NCI-H524 (cell line): ENCODE results near the gene PLEKHM3.
"Not testable (repeated sequence)": the region's sequence is repeated elsewhere in the genome, so short reads cannot be mapped to it uniquely, and the experiment has no call there.

Experiments used
- DNase-seq, 2 experiments: peaks; one replicate each; lab custom pipeline; 2025; lab: John Stamatoyannopoulos, UW

The PLEKHM3 gene

GRCh38 chr2:208037564-208038487 is 12.5 kb upstream of the PLEKHM3 start:
- DNase-seq = no peak

- no peak for DNase-seq
Measured at GRCh38 chr2:208036357-208036756, 11.0 kb upstream of the PLEKHM3 start.

DNA sequence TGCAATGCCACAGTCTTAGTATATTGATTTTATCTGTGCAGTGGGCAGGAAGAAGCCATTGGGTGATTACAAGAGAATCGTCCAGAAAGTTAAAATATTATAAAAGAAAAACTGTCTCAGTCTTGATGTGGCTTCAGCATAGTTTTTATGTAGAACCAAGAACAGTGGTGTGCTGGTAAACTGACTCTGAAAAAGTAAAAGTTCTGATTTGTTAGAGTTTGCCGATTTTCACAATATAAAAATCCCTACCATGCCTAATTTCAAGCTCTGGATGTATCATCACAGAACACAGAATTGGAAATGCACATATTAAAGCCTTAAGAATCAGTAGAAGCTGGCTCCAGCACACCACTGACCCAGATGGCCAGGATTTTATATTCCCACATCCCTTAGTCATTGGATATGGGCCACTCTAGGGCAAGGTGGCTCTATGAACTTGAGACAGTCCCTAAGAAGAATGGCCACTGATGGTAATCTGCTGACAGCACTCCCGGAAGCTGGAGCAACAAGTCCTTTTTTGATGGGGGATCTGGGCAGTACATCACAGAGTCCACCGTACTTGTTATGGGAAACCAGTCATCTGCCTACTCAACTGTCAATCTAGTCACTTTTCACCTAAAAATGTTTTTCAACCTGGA is 9.3 kb upstream of the PLEKHM3 start:
- no peak for DNase-seq

GRCh38 chr2:208033701-208034502 is 8.6 kb upstream of the PLEKHM3 start:
- peak in 1 of 2 experiments; percentile 44 for DNase-seq

DNA sequence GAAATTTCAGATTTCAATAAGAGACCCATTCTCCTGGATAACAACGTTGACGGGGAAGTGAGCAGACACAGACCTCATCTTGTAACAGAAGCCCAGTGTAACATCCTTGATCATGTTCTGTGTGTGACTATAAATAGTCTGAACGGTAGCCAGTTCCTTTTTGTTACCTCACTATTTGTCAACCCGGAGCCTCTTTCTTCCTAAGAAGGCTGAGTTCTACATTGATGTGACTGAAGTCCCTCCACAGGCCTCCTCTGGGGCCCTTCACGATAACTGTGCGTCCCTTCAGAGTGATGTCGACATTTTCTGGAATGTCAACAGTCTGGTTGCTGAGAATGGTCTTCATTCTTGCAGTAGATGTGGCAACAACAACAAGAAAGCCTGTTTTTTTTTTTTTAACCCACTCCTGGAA is 6.3 kb upstream of the PLEKHM3 start:
- DNase-seq = no peak

DNA sequence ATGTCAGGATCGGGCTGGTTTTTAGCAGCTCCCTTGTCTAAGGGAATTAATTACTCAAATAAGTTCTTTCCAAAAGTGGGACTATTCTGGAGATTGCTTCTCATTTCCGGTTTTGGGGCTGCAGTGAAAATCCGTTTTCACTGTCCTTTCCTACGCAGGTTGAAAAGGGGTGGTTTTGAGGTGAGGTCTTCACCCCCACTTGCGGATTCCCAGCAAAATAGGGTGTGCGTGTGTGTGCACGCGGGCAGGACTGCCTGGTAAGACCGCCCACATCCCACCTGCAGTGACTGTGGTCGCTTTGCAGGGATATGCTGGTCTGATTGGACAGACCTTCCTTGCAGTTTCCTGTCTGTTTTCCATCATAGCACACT is 472 bp upstream of the PLEKHM3 start:
- DNase-seq = no peak

GRCh38 chr2:208024091-208024490 is 1.2 kb downstream of the PLEKHM3 start:
- DNase-seq = no peak

GRCh38 chr2:208020253-208020652 is 5.1 kb downstream of the PLEKHM3 start:
- no peak for DNase-seq

GRCh38 chr2:208018124-208018712 is 7.1 kb downstream of the PLEKHM3 start:
- DNase-seq = not testable (repeated sequence)

GRCh38 chr2:208017721-208018120 is 7.6 kb downstream of the PLEKHM3 start:
- DNase-seq = no peak

- no peak for DNase-seq
Measured at GRCh38 chr2:208015475-208015874, 9.9 kb downstream of the PLEKHM3 start.

DNA sequence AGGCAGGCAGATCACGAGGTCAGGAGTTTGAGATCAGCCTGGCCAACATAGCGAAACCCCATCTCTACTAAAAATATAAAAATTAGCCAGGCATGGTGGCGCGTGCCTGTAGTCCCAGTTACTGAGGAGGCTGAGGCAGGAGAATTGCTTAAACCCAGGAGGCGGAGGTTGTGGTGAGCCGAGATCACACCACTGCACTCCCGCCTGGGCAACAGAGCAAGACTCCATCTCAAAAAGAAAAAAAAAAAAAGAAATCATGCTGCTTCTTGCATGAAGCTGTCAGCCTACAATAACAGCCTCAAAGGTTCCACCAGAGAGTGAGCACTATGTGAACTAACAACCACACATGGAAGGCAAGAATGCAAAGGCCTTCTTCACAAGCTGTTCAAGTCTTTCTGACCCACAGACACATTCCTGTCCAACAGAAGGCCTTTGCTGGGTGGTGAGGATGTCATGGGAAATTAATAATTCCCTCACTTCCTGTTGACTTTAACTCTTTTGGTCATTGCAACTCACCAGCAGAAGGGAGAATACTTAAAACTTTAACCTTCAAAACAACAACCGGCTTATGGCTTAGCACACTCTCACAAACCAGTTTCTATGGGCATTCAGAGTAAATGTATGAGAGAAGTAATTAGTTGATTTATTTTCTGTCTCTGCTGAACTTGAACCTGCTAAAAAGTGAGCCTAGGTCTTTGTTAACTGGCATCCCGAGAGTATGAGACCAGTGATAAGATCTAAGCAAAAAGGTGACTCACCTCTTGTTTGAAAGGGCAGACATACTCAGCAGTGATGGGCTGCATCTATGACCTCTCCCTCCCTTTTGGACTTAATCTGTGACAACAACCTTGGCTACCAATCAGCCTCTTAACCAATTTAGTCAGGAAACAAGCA is 11.8 kb downstream of the PLEKHM3 start:
- no peak for DNase-seq

DNA sequence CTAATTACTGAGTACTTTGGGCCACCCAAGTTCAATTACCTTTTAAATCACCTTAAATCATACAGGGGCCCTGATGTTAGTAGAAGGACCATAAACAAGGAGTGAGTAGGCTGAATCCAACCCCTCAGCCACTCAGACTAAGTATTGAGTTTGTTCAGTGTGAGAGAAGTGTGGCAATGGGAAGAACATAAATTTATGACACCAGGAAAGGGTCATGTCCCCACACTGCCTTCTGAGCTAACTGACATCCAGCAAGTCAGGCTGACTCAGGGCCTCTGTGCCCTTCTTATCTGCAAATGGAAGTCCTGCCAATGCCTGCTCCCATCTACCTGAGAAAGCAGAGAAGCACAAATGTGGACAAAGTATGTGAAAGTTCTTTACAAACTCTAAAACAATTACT is 12.9 kb downstream of the PLEKHM3 start:
- DNase-seq = no peak

DNA sequence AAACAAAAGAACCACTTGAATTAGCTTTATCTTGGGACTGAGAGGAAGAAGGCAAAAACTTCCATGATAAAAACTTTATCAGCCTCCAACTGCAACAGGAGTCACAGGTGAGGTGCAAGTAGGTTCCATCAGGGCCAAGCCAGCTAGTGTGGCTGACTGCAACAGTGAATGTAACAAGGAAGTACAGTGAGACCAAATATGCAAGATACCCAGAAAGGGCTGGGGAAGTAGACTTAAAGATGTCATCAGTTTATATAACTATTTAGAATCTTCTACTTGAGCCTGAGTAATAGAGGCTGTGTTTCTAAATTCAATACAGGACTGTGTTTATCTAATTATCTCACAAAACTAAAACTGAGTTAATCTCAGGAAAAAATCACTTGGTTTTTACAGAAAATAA is 14.8 kb downstream of the PLEKHM3 start:
- DNase-seq = no peak

GRCh38 chr2:208006833-208007232 is 18.5 kb downstream of the PLEKHM3 start:
- no peak for DNase-seq

DNA sequence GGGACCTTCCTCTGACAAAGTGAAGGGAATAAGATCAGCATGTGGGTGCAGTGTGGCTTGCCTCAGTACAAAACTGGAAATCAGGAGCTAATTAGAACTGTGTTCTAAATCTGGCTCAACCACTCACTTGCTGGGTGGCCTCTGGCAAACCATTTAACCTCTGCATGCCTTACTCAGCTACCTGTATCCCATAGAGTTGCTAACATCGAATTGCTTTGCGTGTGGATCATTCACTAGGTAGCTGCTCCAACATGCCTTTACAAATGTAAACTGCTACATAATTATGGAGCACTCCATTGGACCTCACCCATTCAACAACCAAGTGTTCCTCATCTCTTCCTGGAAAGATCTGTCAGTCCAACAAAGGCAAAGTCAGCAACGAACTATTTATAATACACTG is 19.0 kb downstream of the PLEKHM3 start:
- DNase-seq = no peak

DNA sequence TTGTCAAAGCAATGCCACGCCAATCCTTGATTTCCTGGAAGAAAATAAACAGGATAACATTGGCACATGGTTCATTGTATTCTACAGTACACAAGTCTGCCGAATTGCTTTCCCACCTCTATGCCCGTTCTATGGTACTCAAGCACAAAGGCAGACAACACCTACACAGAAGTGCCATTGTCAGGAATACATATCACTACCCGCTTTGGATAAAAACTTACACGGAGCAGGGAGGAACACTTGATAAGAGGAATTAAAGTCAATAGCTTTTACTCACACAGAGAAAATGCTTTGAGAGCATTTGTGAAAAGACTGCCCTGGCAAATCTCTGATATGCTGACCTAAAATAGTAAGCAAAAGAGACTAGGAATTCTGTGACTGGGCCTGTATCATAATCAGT is 23.4 kb downstream of the PLEKHM3 start:
- no peak for DNase-seq

DNA sequence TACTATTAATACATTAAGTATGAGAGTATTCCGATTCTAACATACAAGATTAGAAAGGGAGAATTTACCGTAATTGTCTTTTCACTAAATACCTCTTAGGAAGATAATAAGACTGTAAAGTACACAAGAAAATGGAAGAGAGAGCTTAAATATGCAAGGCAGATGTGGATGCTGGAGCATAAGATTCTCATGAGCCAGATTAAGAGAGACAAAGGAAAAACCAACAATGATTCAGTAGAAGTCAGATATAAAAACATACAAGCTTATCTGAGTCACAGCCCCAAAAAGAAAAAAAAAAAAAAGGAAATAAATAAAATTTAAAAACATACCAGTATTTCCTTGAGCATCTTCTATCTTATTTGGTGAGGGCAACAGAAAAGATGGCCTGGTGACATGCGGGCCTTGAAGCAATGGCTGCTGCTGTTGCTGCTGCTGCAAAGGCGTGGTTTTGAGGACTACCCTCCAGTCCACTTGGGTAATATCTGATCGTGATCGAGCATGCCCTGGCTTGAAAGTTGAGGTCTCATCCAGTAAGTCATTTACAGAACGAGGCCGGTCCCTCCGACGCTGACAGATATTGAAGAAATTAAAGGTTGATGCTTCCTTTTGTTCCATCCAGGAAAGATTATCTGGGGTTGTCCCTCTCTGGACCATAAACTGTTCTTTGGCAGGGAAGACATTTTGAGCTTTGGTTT is 24.5 kb downstream of the PLEKHM3 start:
- DNase-seq = no peak

- no peak for DNase-seq
Measured at GRCh38 chr2:207996848-207997247, 28.5 kb downstream of the PLEKHM3 start.

DNA sequence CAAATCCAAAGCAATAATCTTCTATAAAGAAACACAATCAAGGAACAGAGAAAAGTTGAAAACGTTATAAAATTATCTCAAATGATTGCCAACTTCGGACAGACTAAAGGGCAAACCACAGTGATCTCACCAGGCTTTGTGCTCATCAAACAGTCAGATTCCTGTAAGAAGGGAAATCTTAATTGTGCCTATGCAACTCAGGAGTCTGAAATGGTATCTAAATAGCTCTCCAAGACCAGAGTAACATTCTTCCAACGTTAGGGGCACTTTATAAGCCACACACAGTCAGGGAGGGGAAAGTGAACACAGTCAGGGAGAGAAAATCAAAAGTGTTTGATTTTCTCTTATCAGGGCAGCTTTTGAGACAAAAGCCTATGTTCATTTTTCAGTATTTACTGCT is 29.4 kb downstream of the PLEKHM3 start:
- DNase-seq = no peak
